ENCODE results near the gene FAM117B.

GRCh38 chr2:202704248-202704647 lies 69.5 kb downstream of the FAM117B start:
- TF ChIP-seq CTCF (conservative IDR thresholded peaks at IDR 0.05; ENCODE audit: low read depth, low read length) (no peak), EZH2 (IDR thresholded peaks at IDR 0.05; ENCODE audit: borderline replicate concordance, low read depth, low read length, poor library complexity, severe bottlenecking) (no peak)

Measured in A673 (cell line).